ENCODE data around the gene FOXJ3.

The FOXJ3 gene

DNA sequence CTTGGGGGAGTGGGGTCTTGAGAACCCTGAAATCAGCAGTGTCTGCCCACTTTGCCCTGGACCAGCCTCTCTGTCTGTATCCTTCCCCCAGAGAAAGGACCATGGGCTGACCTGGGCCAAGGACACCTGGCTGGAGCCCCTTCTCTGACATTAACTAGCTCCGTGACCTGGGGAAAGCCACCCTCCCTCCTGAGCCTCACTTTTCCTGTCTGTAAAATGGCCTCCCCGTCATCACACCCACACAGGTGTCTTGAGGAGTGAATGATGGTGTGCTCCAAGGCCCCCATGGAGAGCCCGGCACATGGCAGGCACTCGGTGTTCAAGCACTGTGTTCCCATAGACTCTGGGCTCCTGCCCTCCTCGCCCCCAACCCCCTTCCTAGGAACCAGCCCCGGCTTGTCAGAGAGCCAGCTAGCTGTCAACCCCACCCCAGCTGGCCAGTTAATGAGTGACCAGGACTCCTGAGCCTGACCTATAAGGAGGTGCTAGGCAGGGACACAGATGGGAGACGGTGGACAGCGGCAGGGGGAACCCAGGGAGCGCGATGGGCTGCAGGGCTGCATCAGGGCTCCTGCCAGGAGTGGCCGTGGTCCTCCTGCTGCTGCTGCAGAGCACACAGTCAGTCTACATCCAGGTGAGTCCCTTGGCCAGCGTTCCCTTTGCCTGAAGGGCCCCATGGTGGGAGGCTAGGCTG lies 182.0 kb downstream of the FOXJ3 start, which contains the start of gene GUCA2B:
TSS of gene GUCA2B (plus strand) at position 504 of the 694 bp plus-strand sequence. CDS start at position 545, 41 bp downstream.
- CTCF ChIA-PET: no interaction called here
- H3K36me3 ChIP-seq (ENCODE audit: control insufficient read depth in 2 of 2, insufficient read depth in 1 of 2, low read length in 2 of 2): no peaks in the 10 kb centered on the region
- TF ChIP-seq ZNF600 (tag by site-specific recombination; IDR thresholded peaks at IDR 0.05) (no peak), PRDM1 (tag by site-specific recombination; IDR thresholded peaks at IDR 0.05) (no peak), GLIS2 (tag by site-specific recombination; IDR thresholded peaks at IDR 0.05) (no peak), ZNF416 (tag by site-specific recombination; IDR thresholded peaks at IDR 0.05) (no peak), ZNF133 (tag by site-specific recombination; IDR thresholded peaks at IDR 0.05) (no peak), ZSCAN30 (tag by site-specific recombination; IDR thresholded peaks at IDR 0.05) (no peak), ZBTB21 (tag by site-specific recombination; IDR thresholded peaks at IDR 0.05) (no peak), ZNF311 (tag by site-specific recombination; IDR thresholded peaks at IDR 0.05; ENCODE audit: borderline replicate concordance) (no peak)
- TF ChIP-seq, protein P1, sequence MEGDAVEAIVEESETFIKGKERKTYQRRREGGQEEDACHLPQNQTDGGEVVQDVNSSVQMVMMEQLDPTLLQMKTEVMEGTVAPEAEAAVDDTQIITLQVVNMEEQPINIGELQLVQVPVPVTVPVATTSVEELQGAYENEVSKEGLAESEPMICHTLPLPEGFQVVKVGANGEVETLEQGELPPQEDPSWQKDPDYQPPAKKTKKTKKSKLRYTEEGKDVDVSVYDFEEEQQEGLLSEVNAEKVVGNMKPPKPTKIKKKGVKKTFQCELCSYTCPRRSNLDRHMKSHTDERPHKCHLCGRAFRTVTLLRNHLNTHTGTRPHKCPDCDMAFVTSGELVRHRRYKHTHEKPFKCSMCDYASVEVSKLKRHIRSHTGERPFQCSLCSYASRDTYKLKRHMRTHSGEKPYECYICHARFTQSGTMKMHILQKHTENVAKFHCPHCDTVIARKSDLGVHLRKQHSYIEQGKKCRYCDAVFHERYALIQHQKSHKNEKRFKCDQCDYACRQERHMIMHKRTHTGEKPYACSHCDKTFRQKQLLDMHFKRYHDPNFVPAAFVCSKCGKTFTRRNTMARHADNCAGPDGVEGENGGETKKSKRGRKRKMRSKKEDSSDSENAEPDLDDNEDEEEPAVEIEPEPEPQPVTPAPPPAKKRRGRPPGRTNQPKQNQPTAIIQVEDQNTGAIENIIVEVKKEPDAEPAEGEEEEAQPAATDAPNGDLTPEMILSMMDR (tag by site-specific recombination; IDR thresholded peaks at IDR 0.05): no peak
- TF ChIP-seq, protein P2, sequence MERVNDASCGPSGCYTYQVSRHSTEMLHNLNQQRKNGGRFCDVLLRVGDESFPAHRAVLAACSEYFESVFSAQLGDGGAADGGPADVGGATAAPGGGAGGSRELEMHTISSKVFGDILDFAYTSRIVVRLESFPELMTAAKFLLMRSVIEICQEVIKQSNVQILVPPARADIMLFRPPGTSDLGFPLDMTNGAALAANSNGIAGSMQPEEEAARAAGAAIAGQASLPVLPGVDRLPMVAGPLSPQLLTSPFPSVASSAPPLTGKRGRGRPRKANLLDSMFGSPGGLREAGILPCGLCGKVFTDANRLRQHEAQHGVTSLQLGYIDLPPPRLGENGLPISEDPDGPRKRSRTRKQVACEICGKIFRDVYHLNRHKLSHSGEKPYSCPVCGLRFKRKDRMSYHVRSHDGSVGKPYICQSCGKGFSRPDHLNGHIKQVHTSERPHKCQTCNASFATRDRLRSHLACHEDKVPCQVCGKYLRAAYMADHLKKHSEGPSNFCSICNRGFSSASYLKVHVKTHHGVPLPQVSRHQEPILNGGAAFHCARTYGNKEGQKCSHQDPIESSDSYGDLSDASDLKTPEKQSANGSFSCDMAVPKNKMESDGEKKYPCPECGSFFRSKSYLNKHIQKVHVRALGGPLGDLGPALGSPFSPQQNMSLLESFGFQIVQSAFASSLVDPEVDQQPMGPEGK (tag by site-specific recombination; IDR thresholded peaks at IDR 0.05): no peak
- TF ChIP-seq, protein P3, sequence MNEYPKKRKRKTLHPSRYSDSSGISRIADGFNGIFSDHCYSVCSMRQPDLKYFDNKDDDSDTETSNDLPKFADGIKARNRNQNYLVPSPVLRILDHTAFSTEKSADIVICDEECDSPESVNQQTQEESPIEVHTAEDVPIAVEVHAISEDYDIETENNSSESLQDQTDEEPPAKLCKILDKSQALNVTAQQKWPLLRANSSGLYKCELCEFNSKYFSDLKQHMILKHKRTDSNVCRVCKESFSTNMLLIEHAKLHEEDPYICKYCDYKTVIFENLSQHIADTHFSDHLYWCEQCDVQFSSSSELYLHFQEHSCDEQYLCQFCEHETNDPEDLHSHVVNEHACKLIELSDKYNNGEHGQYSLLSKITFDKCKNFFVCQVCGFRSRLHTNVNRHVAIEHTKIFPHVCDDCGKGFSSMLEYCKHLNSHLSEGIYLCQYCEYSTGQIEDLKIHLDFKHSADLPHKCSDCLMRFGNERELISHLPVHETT (tag by site-specific recombination; IDR thresholded peaks at IDR 0.05): no peak
- TF ChIP-seq, protein P4, sequence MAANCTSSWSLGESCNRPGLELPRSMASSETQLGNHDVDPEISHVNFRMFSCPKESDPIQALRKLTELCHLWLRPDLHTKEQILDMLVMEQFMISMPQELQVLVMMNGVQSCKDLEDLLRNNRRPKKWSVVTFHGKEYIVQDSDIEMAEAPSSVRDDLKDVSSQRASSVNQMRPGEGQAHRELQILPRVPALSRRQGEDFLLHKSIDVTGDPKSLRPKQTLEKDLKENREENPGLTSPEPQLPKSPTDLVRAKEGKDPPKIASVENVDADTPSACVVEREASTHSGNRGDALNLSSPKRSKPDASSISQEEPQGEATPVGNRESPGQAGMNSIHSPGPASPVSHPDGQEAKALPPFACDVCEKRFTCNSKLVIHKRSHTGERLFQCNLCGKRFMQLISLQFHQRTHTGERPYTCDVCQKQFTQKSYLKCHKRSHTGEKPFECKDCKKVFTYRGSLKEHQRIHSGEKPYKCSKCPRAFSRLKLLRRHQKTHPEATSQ (tag by site-specific recombination; IDR thresholded peaks at IDR 0.05): no peak
- no peaks in the 10 kb centered on the region for H3K9me3 ChIP-seq (ENCODE audit: control insufficient read depth, insufficient read depth, low read depth, low read length)
- no peak within 1 kb of the TSS for H3K27ac ChIP-seq (ENCODE audit: extremely low read depth, low read depth, low read length)
- POLR2A ChIA-PET: no interaction called here
- no peak within 1 kb of the TSS for H3K4me3 ChIP-seq (ENCODE audit: low read depth, low read length)
- no peaks in the 10 kb centered on the region for H3K4me1 ChIP-seq (ENCODE audit: control insufficient read depth, insufficient read depth, low read length)

DNA sequence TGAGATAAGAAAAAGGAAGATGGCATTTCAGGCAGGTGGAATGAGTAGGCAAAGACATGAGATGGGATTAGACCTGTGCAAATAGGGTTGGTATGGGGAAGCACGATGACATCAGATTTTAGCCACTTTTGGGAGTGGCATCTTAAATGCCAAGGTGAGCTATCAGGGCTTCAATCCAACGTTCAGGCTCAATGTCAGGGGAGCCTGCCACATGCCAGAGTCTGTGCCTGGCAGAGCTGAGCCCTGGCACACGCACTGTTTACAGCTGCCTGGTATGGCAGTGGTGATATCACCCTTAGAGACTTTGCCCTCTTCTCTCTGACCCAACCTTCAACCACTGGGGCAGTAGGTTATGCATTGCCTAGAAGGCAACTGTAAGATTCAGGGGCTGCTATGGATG lies 182.9 kb downstream of the FOXJ3 start:
- TF ChIP-seq ZNF837 (tag by site-specific recombination; IDR thresholded peaks at IDR 0.05): no peak
- TF ChIP-seq ZNF571 (tag by site-specific recombination; IDR thresholded peaks at IDR 0.05): no peak
- TF ChIP-seq ZNF776 (tag by site-specific recombination; IDR thresholded peaks at IDR 0.05; ENCODE audit: borderline replicate concordance): no peak
- TF ChIP-seq, protein P5, sequence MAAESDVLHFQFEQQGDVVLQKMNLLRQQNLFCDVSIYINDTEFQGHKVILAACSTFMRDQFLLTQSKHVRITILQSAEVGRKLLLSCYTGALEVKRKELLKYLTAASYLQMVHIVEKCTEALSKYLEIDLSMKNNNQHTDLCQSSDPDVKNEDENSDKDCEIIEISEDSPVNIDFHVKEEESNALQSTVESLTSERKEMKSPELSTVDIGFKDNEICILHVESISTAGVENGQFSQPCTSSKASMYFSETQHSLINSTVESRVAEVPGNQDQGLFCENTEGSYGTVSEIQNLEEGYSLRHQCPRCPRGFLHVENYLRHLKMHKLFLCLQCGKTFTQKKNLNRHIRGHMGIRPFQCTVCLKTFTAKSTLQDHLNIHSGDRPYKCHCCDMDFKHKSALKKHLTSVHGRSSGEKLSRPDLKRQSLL (tag by site-specific recombination; IDR thresholded peaks at IDR 0.05): no peak
- no peak for TF ChIP-seq ZNF140 (tag by site-specific recombination; IDR thresholded peaks at IDR 0.05)
- TF ChIP-seq ZNF302 (tag by site-specific recombination; IDR thresholded peaks at IDR 0.05; ENCODE audit: low read depth): no peak
- no peak for TF ChIP-seq ZNF266 (tag by site-specific recombination; IDR thresholded peaks at IDR 0.05; ENCODE audit: low read depth)
- no peak for TF ChIP-seq ZNF354C (tag by site-specific recombination; IDR thresholded peaks at IDR 0.05; ENCODE audit: borderline replicate concordance, low read depth)
- TF ChIP-seq ZBTB8A (tag by site-specific recombination; IDR thresholded peaks at IDR 0.05): no peak
- TF ChIP-seq ZNF621 (tag by site-specific recombination; IDR thresholded peaks at IDR 0.05): no peak
- no peak for TF ChIP-seq ZNF175 (tag by site-specific recombination; IDR thresholded peaks at IDR 0.05)
- no peak for TF ChIP-seq ZIC2 (tag by site-specific recombination; IDR thresholded peaks at IDR 0.05)
- TF ChIP-seq, protein P6, sequence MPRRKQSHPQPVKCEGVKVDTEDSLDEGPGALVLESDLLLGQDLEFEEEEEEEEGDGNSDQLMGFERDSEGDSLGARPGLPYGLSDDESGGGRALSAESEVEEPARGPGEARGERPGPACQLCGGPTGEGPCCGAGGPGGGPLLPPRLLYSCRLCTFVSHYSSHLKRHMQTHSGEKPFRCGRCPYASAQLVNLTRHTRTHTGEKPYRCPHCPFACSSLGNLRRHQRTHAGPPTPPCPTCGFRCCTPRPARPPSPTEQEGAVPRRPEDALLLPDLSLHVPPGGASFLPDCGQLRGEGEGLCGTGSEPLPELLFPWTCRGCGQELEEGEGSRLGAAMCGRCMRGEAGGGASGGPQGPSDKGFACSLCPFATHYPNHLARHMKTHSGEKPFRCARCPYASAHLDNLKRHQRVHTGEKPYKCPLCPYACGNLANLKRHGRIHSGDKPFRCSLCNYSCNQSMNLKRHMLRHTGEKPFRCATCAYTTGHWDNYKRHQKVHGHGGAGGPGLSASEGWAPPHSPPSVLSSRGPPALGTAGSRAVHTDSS (tag by site-specific recombination; IDR thresholded peaks at IDR 0.05): no peak
- Histone ChIP-seq H3K27ac (ENCODE audit: extremely low read depth, low read depth, low read length) (no peak overlapping the region), H3K36me3 (ENCODE audit: control insufficient read depth in 2 of 2, insufficient read depth in 1 of 2, low read length in 2 of 2) (no peaks in the 10 kb centered on the region), H3K4me1 (ENCODE audit: control insufficient read depth, insufficient read depth, low read length) (no peaks in the 10 kb centered on the region), H3K9me3 (ENCODE audit: control insufficient read depth, insufficient read depth, low read depth, low read length) (no peaks in the 10 kb centered on the region), H3K4me3 (ENCODE audit: low read depth, low read length) (no peak overlapping the region)
- ChIA-PET CTCF (interaction anchor here (0.6 to 1.3 kb wide), 3 partner anchors 15 to 106 kb away, joined by 3 to 5 read pairs (median 3); no protein-coding TSS in a partner anchor), POLR2A (no interaction called here)

Data from HEK293 (cell line).